Mucosa of descending colon (tissue), 3 donors: ENCODE measurements around the gene COA1. TPM values are rescaled to one million over a fixed set of nuclear protein-coding genes. Genes with fewer than 3 reads are reported as not detected.

Experiments
- ATAC-seq: fragments of 200-7000 bp; cut with Tn5 transposase; one replicate; pipeline ENCODE4 v1.9.1; 2020; ENCODE audit warnings: mild to moderate bottlenecking, moderate library complexity
- DNase-seq, 3 donors: peaks; one replicate each; pipeline ENCODE4 v3.0.0-alpha.2; 2020
- H3K36me3 ChIP-seq: fragments of 200-600 bp; one replicate; pipeline ENCODE4 v1.8.0; 2021; ENCODE audit warnings: low read depth, mild to moderate bottlenecking
- H3K4me1 ChIP-seq: fragments of 200-600 bp; one replicate; pipeline ENCODE4 v1.8.0; 2021; ENCODE audit warnings: low read depth, mild to moderate bottlenecking
- H3K4me3 ChIP-seq: fragments of 200-600 bp; one replicate; pipeline ENCODE4 v1.8.0; 2021; ENCODE audit warnings: mild to moderate bottlenecking
- H3K9me3 ChIP-seq: fragments of 200-600 bp; one replicate; pipeline ENCODE4 v1.8.0; 2021; ENCODE audit warnings: mild to moderate bottlenecking
- intact Hi-C, 2 donors: fragments of 100-400 bp; cut with DNase I in 1 of 2; cut with micrococcal nuclease in 1 of 2; formaldehyde crosslinking; loops; one replicate each; pipeline versions ENCODE4 v1.11.0 to v1.11.1; 2022; cut with DNase I, micrococcal nuclease
- total RNA-seq, 3 donors: library from RNA; stranded (reverse); fragmentation: NEBNext Ultra II Directional in 2 of 3; extraction: Animal tissue kit (Norgen Biotek cat#: 25700) in 2 of 3; gene quantifications; one replicate each; pipeline versions ENCODE4 v1.2.1 to v1.2.4, GENCODE V29; 2021 to 2023
- TF ChIP-seq, protein P1 (sequence below): fragments of 200-600 bp; IDR thresholded peaks from one replicate; pipeline ENCODE4 v1.8.0; 2022; ENCODE audit warnings: antibody characterized with exemption, mild to moderate bottlenecking
- donor health status: DM: no; HTN: no; CAD: no; lungs with moderate emphysema.
- donor health status: DM: no; HTN: no; CAD: no.
- donor health status: DM: no; HTN: yes; CAD: no.

The COA1 gene
- total RNA-seq, 3 donors from 2014 or later = 35.1 to 42.1 (median 38.8) TPM

DNA sequence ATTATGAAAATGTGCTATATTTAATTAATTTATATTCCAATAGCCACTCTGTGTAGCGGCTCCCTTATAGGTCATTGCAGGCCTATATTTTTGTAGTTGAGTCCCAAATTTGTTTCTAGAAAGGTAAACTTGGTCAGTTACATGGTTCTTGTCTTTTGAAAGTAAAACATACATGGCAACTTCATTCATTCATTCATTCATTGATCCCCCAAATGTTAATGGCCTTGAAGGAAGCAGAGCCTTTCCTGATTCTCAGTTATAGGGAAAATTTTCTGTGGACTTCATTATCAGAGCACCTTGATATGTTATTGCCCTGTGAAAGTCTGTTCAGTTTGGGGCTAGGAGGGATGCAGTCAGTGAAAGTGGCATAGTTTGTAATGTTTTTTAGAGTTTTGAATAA is 32.1 kb upstream of the COA1 start:
- no peak for ATAC-seq
- Histone ChIP-seq H3K9me3 (no peaks in the 10 kb centered on the region), H3K36me3 (no peaks in the 10 kb centered on the region), H3K4me3 (no peak overlapping the region), H3K4me1 (no peaks in the 10 kb centered on the region)
- TF ChIP-seq, protein P1, sequence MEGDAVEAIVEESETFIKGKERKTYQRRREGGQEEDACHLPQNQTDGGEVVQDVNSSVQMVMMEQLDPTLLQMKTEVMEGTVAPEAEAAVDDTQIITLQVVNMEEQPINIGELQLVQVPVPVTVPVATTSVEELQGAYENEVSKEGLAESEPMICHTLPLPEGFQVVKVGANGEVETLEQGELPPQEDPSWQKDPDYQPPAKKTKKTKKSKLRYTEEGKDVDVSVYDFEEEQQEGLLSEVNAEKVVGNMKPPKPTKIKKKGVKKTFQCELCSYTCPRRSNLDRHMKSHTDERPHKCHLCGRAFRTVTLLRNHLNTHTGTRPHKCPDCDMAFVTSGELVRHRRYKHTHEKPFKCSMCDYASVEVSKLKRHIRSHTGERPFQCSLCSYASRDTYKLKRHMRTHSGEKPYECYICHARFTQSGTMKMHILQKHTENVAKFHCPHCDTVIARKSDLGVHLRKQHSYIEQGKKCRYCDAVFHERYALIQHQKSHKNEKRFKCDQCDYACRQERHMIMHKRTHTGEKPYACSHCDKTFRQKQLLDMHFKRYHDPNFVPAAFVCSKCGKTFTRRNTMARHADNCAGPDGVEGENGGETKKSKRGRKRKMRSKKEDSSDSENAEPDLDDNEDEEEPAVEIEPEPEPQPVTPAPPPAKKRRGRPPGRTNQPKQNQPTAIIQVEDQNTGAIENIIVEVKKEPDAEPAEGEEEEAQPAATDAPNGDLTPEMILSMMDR = no peak
- intact Hi-C loops = no loop called here
- DNase-seq = no peak

DNA sequence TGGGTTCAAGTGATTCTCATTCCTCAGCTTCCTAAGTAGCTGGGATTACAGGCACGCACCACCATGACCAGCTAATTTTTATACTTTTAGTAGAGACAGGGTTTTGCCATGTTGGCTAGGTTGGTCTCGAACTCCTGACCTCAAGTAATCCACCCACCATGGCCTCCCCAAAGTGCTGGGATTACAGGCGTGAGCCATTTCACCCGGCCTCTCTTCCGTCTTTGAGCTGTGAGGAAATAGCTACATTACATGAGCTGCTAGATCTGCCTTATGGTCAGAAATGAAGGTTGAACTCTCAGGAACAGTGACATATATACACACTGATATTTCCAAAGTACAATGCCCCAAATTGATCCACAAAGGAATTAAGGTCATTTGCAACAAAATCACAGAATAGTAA is 31.5 kb upstream of the COA1 start:
- no peaks in the 10 kb centered on the region for H3K36me3 ChIP-seq
- TF ChIP-seq, protein P1 = no peak
- intact Hi-C loops = no loop called here
- ATAC-seq = no peak
- no peaks in the 10 kb centered on the region for H3K4me1 ChIP-seq
- no peak for DNase-seq
- no peaks in the 10 kb centered on the region for H3K9me3 ChIP-seq
- no peak overlapping the region for H3K4me3 ChIP-seq

DNA sequence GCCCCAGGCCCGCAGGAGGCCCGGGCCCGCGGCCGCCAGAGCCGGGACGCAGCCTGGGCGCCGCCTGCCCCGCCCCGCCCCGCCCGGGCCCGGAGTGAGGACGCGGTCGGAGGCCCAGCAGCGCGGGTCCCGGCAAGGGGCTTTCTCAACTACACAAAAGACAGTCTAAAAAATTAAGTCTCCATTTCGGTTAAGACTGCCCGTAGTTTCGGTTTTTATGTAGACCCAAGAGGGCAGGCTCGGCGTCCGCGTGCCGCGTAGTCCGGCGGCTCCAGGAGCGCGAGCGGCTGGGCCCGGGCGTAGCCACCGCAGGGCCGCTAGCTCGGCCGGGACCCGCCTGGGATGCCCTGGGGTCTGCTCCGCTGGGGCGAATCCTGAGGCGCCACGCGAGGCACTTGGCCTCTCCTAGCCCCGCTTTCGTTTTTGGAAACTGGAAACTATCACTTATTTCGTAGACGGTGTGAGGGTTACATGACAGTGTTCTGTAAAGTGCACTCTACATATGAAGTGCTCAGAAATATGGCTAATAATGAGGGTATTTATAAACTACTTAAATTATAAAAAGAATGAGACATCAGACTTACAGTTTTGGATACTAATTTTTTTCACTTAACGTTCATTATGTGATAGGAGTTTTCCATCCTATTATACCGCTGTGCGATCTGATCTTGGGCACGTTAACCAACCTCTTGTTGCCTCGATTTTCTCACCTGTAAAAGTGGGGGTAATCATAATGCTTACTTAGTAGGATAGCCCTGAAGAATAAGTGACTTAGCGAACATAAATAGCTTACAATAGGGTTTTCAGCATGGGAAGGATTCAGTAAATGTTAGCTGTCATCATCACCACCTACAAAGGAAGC is 29.7 kb upstream of the COA1 start:
- Histone ChIP-seq H3K36me3 (no peaks in the 10 kb centered on the region), H3K9me3 (no peaks in the 10 kb centered on the region), H3K4me3 (peak overlapping the region; percentile 40), H3K4me1 (no peaks in the 10 kb centered on the region)
- TF ChIP-seq, protein P1 = no peak
- DNase-seq = peak; percentile 38 to 57 (median 56)
- intact Hi-C loops = no loop called here
- peak; percentile 80 for ATAC-seq

DNA sequence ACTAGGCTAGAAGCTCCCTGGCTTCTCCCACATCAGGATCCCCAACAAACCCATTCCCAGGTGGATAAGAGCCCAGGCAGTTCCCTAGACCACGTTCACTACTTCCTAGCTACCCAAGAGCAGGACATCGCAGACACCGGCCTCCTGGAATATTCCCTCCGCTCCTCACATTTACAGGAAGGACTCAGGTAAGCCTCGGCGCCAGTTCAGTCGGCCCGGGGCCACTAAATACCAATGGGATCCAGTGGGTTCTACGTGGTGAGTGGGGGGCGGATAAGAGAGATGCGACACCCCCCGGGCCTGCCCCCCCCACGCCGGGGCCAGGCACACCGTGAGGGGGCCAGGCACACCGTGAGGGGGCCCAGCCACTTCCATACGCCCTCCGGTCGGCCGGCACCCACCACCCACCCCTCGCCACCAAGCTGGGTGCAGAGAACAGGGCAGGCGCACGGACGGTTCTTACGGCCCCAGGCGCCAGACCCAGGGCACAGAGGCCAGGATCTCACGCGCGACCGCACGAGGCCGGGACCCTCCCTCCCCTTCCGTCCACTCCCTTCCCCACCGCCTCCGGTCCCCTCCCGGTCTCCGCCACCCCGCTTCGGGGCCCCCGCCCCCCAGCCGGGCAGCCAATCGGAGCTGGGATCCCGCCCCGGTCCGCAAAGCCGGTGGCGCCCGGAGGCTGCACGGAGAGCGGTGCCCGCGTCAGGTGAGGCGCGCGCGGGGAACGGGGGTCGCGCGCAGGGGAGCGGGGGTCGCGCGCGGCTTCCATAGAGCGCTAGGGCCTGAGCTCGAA is 28.9 kb upstream of the COA1 start, which contains the start of gene BLVRA:
TSS of gene BLVRA (plus strand) at position 652 of the 793 bp plus-strand sequence. CDS start 12,479 bp downstream, outside the sequence.
- TF ChIP-seq, protein P1 = no peak
- Histone ChIP-seq H3K9me3 (no peaks in the 10 kb centered on the region), H3K4me1 (no peaks in the 10 kb centered on the region), H3K4me3 (peak within 1 kb of the TSS; percentile 40), H3K36me3 (no peaks in the 10 kb centered on the region)
- DNase-seq (peak; percentile 50 to 81 (median 74)), ATAC-seq (peak; percentile 83)
- intact Hi-C loops = no loop called here

DNA sequence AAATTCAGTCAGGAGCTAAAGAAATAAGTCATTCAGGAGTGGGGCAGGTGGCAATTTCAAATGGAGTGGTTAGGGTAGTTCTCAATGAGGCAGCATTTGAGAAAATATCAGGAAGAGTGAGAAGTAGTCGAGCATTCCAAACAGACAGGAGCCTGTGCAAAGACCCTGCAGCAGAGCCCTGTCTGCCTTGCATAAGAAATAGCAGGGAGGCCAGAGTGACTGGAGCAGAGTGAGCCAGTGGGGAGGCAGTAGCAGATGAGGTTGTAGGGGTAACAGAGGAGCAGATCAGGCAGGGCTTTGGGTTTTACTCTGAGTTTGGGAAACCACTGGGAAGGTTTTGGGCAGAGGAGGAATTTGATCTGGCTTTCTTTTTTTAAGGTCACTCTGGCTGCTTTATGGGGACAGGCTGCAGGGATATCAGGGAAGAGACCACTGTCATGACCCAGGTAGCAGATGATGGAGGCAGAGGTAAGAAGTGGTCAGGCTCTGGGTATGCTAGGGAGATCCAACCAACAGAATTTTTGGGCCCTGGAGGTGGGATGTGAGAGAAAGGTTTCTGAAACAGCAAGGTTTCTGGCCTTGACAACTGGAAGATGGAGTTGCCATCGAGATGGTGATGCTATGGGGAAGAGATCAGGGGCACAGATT is 27.9 kb upstream of the COA1 start:
- H3K9me3 ChIP-seq = no peaks in the 10 kb centered on the region
- no peak overlapping the region for H3K4me3 ChIP-seq
- no peak for ATAC-seq
- intact Hi-C loops = no loop called here
- TF ChIP-seq, protein P1 = no peak
- H3K36me3 ChIP-seq = no peaks in the 10 kb centered on the region
- DNase-seq = no peak
- H3K4me1 ChIP-seq = no peaks in the 10 kb centered on the region
